ENCODE data around the gene KATNAL2.

GRCh38 chr18:47032945-47033344, 115.5 kb downstream of the KATNAL2 start:
- TF ChIP-seq CTCF (IDR thresholded peaks at IDR 0.05; ENCODE audit: poor library complexity) (no peak), EZH2 (IDR thresholded peaks at IDR 0.05; ENCODE audit: borderline replicate concordance) (no peak), EZH2phosphoT487 (IDR thresholded peaks at IDR 0.05; ENCODE audit: low read depth, severe bottlenecking, unreplicated experiment) (no peak)
